Activated effector memory CD4-positive, alpha-beta T cell treated with anti-CD3 and anti-CD28 coated beads, Interleukin-2, amount 50 U/mL, for 16 hours (primary cell): ENCODE measurements around the gene SORBS1.

Experiments used
- DNase-seq: peaks from one replicate; pipeline ENCODE4 v3.0.0-alpha.2; 2020

The SORBS1 gene

GRCh38 chr10:95305606-95306317 is 255.4 kb downstream of the SORBS1 start:
- DNase-seq = no peak

- no peak for DNase-seq
Observed at GRCh38 chr10:95304976-95305375, 256.2 kb downstream of the SORBS1 start.

- DNase-seq = no peak
Observed at GRCh38 chr10:95304463-95304862, 256.7 kb downstream of the SORBS1 start.

GRCh38 chr10:95303950-95304349 is 257.2 kb downstream of the SORBS1 start:
- DNase-seq = no peak

GRCh38 chr10:95303535-95303934 is 257.6 kb downstream of the SORBS1 start:
- no peak for DNase-seq

GRCh38 chr10:95300022-95300539 is 261.1 kb downstream of the SORBS1 start:
- DNase-seq = no peak

- DNase-seq = no peak
Observed at GRCh38 chr10:95297402-95297801, 263.8 kb downstream of the SORBS1 start.

GRCh38 chr10:95296764-95297163 is 264.4 kb downstream of the SORBS1 start:
- no peak for DNase-seq

- no peak for DNase-seq
Observed at GRCh38 chr10:95295031-95295755, 266.0 kb downstream of the SORBS1 start.

GRCh38 chr10:95293631-95294030 is 267.5 kb downstream of the SORBS1 start:
- no peak for DNase-seq

GRCh38 chr10:95291365-95292039 is 269.7 kb downstream of the SORBS1 start:
- DNase-seq = no peak

- DNase-seq = peak; percentile 66
Observed at GRCh38 chr10:95290461-95291364, 270.5 kb downstream of the SORBS1 start, which contains the start of gene PDLIM1. PDLIM1 (minus strand) TSS chr10:95291003; CDS start chr10:95290915, 88 bp downstream.

- no peak for DNase-seq
Observed at GRCh38 chr10:95289921-95290421, 271.2 kb downstream of the SORBS1 start.

- no peak for DNase-seq
Observed at GRCh38 chr10:95289003-95289920, 271.9 kb downstream of the SORBS1 start.

- no peak for DNase-seq
Observed at GRCh38 chr10:95288303-95288702, 272.9 kb downstream of the SORBS1 start.

- no peak for DNase-seq
Observed at GRCh38 chr10:95287281-95287680, 273.9 kb downstream of the SORBS1 start.

- DNase-seq = no peak
Observed at GRCh38 chr10:95286707-95287106, 274.5 kb downstream of the SORBS1 start.

GRCh38 chr10:95285556-95285955 is 275.6 kb downstream of the SORBS1 start:
- DNase-seq = no peak

GRCh38 chr10:95284807-95285206 is 276.4 kb downstream of the SORBS1 start:
- DNase-seq = no peak

- no peak for DNase-seq
Observed at GRCh38 chr10:95282107-95282506, 279.1 kb downstream of the SORBS1 start.

- no peak for DNase-seq
Observed at GRCh38 chr10:95281206-95281605, 280.0 kb downstream of the SORBS1 start.
